CD4-positive, alpha-beta T cell treated with Interleukin-1 beta for 1 hour (primary cell): Measurements from ENCODE around the gene SLC1A7.

ENCODE experiments used
- DNase-seq, 2 donors: peaks; one replicate each; pipeline ENCODE4 v3.0.0-alpha.2; 2020 to 2022

Gene SLC1A7

DNA sequence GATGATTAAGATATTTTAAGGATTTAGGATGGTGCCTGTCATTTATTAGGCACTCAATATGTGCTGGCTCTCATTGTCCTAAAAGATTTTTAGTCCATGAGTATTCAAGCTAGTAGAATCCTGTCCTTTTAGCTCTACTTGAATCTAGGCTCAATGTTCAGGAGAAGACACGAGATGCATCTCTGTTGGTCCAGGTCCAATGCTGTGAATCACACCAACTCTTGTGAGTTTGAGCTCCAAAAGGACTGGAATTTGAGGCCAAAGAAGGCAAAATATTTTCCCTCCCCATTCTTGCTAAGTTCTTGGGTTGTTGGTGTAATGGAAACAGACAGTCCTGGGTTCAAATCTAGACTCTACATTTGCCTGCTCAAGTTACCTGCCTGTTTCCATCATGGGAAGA lies 81.9 kb downstream of the SLC1A7 start:
- no peak for DNase-seq

DNA sequence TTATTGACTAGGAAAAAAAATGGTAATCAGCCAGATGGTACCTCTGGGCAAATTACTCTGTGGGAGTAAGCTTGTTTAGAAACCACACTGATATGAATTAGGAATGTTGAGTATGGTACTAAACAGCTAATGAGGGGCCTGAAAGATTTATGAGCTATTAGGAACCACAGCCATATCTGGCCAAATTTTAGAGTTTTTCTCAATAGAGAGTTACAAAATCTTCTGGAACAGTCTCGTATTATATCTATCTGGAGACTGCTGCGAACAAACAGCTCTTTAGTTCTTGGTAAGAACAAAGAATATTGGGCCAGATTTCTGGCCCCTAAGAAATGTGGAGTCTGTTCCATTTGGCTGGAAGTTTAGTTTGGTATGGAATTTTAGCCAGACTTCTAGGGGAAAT lies 85.3 kb downstream of the SLC1A7 start:
- DNase-seq: no peak

DNA sequence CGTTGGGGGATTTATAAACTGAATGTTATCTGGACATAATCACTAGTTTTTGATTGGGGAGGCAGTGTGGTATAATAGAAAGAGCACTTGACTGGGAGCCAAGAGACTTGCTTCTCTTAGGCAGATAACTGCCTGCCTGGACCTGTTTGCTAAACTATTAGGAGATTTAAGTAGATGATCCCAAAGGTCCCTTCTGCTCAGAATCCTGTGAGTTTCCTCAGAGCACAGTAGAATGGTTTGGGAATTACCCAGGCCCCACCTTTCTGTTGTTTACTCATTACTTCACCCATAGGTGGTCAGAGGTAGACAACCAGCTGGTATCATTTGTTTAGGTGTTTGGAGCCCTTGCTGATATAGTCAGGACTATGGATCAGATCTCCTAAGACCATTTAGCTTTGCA lies 90.8 kb downstream of the SLC1A7 start:
- no peak for DNase-seq

DNA sequence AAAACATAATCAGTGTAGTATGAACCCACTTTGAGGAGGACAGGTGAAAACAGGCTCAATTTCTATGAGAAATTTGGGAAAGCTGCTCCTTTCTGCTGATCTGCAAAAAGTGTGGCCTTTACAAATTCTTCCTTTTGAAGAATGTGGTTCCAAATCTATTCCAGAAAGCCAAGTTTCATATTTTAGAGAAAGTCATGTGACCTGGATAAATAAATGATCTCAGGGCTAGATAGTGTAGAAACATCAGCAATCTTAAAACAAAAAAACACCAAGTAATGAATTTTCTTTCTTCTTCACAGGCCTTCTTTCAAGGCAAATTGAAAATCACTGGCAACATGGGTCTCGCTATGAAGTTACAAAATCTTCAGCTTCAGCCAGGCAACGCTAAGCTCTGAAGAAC lies 92.1 kb downstream of the SLC1A7 start:
- no peak for DNase-seq

DNA sequence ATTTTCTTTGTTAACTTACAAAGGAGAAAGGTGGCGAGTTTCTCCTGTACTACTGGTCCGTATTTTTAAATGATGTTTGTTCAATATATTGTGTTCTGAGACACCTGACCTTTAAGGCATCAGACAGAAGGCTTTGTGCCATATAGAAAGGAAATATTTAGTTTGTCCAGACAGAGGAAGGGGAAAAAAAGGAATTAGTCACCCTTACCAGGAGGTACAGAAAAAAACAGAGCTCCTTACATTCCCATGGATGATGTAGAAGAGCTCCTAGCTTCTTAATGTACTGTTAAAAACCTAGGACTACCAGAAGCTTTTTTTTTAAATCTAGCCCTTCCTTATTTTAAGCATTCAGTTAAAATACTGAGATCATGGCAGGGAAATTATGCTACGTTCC lies 92.9 kb downstream of the SLC1A7 start:
- no peak for DNase-seq

DNA sequence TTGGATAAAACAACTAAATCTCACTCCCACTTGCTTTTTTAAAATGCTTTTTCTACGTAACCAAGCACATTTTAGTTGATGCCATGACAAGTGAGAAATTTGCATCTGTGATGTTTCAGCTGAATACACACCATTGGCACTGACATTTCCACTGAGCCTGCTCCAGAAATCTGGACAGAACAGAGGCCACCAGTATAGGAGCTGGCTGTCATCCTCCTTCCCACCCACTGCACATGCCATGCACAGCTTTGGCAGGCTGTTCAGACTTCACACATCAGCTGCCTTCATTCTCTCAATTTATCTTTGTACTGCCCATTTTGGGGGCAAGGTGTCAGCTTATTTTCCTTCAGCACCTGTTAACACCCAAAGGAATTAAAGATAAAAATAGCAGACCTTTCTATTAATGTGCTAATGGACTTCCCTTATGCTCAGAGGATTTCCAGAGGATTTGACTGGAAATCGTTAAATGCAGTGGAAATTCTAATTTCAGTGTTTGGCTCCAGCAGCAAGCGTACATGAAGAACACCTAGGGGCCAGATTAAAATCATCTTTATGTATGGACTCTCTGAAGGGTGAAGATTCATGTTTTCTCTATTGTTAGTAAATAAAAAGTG lies 93.4 kb downstream of the SLC1A7 start:
- no peak for DNase-seq

DNA sequence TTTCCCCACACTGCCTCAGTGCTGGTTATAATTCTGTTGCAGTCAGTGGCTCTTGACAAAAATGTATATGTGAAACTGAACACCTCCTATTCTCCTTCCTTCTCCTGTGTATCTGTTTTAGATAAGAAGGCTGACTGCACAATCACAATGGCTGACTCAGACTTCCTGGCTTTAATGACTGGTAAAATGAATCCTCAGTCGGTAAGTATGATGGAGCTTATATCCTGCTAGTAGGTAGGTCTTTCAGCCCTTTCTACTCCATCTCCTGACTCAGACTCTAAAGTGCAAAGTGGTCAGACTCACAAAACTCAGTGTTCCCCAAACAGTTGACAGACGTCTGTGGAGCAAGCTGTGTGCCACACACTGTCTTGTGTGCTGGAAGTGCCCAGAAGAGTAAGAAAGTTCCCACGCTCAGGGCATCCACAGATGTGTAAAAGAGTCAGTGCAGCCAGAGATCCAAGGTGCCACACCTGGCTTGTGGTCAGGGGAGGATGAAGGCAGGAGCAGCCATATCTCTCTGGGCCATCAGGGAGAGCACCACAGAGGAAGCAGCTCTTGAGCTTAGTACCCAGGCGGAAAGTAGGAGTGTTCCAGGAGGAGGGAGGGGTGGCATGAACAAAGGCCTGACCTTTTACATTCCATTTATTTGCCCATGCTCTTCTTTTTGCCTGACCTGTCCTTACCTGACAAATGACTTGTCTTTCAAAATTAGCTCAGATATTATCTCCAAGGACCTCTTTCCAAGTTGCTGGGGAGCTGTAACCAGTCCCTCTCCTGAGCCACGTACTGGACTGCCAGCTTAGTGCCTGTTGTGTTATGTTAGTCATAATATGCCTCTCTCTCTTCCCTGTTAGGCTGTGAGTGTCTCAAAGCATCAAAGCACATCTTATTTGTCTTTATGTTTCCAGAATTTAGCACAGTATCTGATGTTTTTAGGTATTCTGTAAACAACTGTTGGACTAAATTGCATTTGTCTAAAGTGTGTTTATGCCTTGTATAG lies 94.4 kb downstream of the SLC1A7 start:
- DNase-seq: no peak

DNA sequence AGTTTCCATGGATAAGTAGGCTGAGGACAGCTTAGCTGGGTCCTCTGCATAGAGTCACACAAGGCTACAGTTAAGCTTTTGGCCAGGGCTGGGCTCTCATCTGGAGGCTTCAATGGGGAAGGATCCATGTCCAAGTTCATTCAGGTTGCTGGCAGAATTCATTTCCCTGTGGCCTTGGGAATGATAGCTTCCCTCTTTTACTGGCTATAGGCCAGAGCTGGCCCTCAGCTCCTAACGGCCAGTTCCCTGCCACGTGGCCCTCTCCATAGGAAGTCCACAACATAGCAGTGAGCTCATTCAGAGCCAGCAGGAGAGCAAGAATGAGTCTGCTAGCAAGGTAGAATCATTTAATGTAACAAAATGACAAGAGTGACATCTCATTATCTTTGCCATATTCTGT lies 95.5 kb downstream of the SLC1A7 start:
- DNase-seq: no peak

DNA sequence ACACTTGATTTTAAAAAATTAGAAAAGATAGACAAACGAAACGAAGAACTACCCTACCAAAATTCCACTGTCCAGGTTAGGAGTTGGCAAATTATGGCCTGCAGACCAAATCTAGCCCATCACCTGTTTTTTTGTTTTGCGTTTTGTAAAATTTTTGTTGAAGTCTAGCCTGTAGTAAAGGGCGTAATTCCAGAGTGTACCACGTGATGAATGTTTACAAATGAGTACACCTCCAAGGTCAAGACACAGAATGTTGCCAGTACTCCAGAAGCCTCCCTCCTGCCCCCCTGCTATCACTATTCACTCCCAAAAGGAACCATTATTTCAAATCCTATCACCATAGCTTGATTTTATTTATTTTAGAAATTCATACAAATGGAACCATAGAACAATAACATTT lies 97.5 kb downstream of the SLC1A7 start:
- no peak for DNase-seq

DNA sequence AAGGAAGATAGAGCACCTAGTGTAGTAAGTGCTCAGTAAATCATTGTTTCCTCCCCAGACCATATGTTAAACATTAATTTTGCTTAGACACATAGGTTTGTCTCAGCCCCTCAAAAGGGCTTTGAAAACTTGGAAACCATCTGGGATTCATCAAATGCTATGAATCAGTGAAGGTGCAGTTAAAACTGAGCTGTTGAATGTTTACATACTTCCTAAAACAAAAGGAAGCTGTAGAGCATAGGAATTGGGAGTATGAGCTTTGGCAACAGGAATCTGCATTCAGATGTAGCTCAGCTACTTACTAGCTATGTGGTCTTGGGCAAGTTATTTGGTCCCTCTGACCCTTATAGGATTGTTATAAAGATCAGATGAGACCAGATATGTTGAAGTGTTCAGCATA lies 99.2 kb downstream of the SLC1A7 start:
- no peak for DNase-seq

DNA sequence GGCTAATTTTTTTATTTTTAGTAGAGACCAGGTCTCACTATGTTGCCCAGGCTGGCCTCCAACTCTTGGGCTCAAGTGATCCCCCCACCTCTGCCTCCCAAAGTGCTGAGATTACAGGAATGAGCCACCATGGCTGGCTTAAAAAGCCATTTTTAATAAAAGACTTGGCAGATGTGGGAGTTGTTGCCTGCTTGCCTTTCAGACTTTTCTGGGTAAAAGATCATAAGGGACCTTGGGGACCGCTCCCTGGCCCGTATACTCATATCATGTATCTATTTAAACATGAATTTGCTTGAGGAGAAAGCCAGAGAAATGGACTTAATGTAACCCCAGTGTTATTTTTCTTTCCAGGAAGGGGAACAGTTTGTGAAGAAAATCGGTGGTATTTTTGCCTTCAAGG lies 103.9 kb downstream of the SLC1A7 start:
- no peak for DNase-seq
